HG03521 (cell line): ENCODE results near the gene KRT8.

ENCODE experiments used
- ATAC-seq: cut with Tn5 transposase; IDR thresholded peaks from one replicate; pipeline ENCODE4 v1.9.1; 2021; ENCODE audit warnings: mild to moderate bottlenecking, moderate library complexity; ENCODE audit not compliant: unreplicated experiment

The KRT8 gene

GRCh38 chr12:52849511-52849910 is 55.4 kb downstream of the KRT8 start:
- no peak for ATAC-seq

DNA sequence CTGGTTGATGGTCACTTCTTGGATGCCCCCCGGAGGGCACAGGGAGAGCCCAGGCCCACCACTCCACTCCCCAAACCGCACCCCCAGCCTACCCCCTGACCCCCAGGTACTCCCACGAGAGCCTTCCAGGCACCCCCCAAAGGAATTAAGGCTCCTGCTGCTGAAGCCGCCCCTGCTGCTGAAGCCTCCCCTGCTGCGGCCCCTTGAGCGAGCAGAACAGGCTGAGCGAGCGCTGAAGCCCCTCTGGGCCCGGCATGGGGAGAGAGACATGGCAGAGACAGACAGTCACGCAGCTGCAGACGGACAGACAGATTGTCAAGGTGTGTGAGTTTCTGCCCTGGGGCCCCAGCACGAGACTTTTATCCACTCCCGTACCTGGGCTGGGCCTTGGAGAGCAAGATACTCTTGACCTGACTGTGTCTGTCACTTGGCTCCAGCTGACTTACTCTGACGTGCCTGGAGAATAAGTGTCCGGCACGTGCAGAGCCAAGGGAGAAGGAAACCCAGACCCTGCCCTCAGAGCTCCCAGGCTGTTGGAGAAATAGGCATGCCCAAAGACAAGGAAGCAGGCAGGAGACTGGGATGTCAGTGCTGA is 56.1 kb downstream of the KRT8 start, which contains the start of gene KRT78:
Gene KRT78 (minus strand): TSS at position 334 of the 595 bp plus-strand sequence. CDS start 64 bp downstream, at position 270.
- no peak for ATAC-seq

GRCh38 chr12:52847335-52848102 is 57.4 kb downstream of the KRT8 start:
- ATAC-seq: no peak
